ENCODE results near the gene GABBR2. TPM values are rescaled to one million over a fixed set of nuclear protein-coding genes. Genes with fewer than 3 reads are reported as not detected.
A peak's percentile ranks its signal among the peaks of the same experiment; 100 is the strongest.

Gene GABBR2
- total and polyA plus RNA-seq, 9 of the 15 experiments (the other 6 are each of a cell fraction or from before 2014, with no cell fraction given) = 0.15 to 1.9 (median 0.32) TPM

GRCh38 chr9:98326459-98327248 is 382.1 kb downstream of the GABBR2 start (continued):
- TF ChIP-seq MAFF (IDR thresholded peaks at IDR 0.05; ENCODE audit: low read length) (no peak), MYC (IDR thresholded peaks at IDR 0.05; ENCODE audit: low read depth, low read length) (peak; percentile 95), MYC (CRISPR knock-in tag; IDR thresholded peaks at IDR 0.05; ENCODE audit: borderline replicate concordance, low read depth) (no peak), L3MBTL2 (IDR thresholded peaks at IDR 0.05) (peak; percentile 82), HDAC1 (IDR thresholded peaks at IDR 0.05) (peak in 1 of 2 experiments; percentile 70; a peak in 2 of 4 replicates), CBX5 (IDR thresholded peaks at IDR 0.05; ENCODE audit: borderline replicate concordance, low read depth) (no peak)

DNA sequence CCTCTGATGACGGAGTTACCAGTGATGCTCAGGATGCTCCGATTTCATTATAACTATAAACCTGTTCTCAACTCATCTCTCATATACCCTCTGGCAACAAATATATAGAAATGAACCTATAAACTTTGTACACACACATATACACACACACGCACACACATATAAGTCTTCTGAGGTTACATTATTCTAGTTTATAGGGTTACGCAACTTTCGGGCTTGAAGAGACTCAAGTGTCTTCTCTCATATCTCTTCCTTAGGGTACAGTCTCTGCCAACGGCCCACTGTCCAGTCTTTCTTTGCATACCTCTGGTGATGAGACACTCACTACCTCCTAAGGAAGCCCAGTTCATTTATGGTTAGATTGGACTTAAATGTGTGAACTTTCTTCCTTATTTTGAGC is 383.9 kb downstream of the GABBR2 start:
- no peaks in the 10 kb centered on the region for H3K36me3 ChIP-seq (ENCODE audit: control insufficient read depth, insufficient read depth, low read length)
- POLR2A ChIA-PET = no interaction called here
- H3K27me3 ChIP-seq (ENCODE audit: control insufficient read depth in 2 of 2, insufficient read depth in 2 of 2, low read length in 2 of 2) = no peaks in the 10 kb centered on the region
- intact Hi-C loops (cut with micrococcal nuclease) = no loop called here
- H3K4me1 ChIP-seq (replicated peaks in 1 of 2; ENCODE audit: control insufficient read depth in 2 of 2, insufficient read depth in 2 of 2, low read length in 2 of 2) = peaks cover 10 to 11% of the 10 kb centered on the region in 2 experiments; a peak in 3 of 5 replicates
- TF ChIP-seq RBM25 (IDR thresholded peaks at IDR 0.05; ENCODE audit: low read depth, low read length, severe bottlenecking) (peak; percentile 29), IRF1 (CRISPR knock-in tag; IDR thresholded peaks at IDR 0.05; ENCODE audit: borderline replicate concordance) (no peak), ADNP (tag; IDR thresholded peaks at IDR 0.05) (0 out of 2 replicates have a peak, but pooled peaks have one; percentile 18), BCOR (IDR thresholded peaks at IDR 0.05) (peak; percentile 59; the same call in 1 of the 2 replicates), KDM1A (IDR thresholded peaks at IDR 0.05) (peak in 1 of 2 experiments; percentile 33; a peak in 1 of 4 replicates), FOS (IDR thresholded peaks at IDR 0.05; ENCODE audit: extremely low read depth, insufficient read length) (no peak)
- no peaks in the 10 kb centered on the region for H3K79me2 ChIP-seq (ENCODE audit: control insufficient read depth, insufficient read depth, low read length)
- no peak overlapping the region for H3K4me3 ChIP-seq
- no peak overlapping the region for H3K4me2 ChIP-seq (ENCODE audit: insufficient read depth, low read length)
- H3K27ac ChIP-seq (ENCODE audit: extremely low read depth, low read depth, low read length) = no peak overlapping the region
- ATAC-seq = no peak
- H4K20me1 ChIP-seq (replicated peaks; ENCODE audit: control insufficient read depth, insufficient read depth, low read length) = no peaks in the 10 kb centered on the region
- 59% methylated on average over 6 of the region's 6 CpGs for WGBS (ENCODE audit: insufficient coverage, low coverage, missing lambda C conversion rate)
- H3K9me3 ChIP-seq (replicated peaks; ENCODE audit: control insufficient read depth, insufficient read depth, low read depth, low read length) = no peaks in the 10 kb centered on the region
- no peak for FAIRE-seq
- no TSS peak for BruUV-seq (replicated peaks)
- H3K9me1 ChIP-seq (ENCODE audit: control insufficient read depth, insufficient read depth, low read length) = no peaks in the 10 kb centered on the region
- in situ Hi-C loops (cut with MboI) = loop anchor here (25.0 kb wide), 1 partner anchor 212 kb away; no protein-coding TSS in a partner anchor
- no peak overlapping the region for H3K9ac ChIP-seq (ENCODE audit: insufficient read depth in 1 of 2, low read depth in 2 of 2, low read length in 2 of 2)
- CTCF ChIA-PET (ENCODE audit: low intra/inter-chr PET ratio) = no interaction called here
- no peak overlapping the region for H2AFZ ChIP-seq (ENCODE audit: low read depth, low read length)
- no peak for DNase-seq (ENCODE audit: extremely low read depth in 1 of 4, low spot score in 3 of 4)

Measured in K562 (cell line).